Measurements from ENCODE around the gene SLC16A11. TPM values are rescaled to one million over a fixed set of nuclear protein-coding genes. Genes with fewer than 3 reads are reported as not detected.
"Not testable (repeated sequence)": the region's sequence is repeated elsewhere in the genome, so short reads cannot be mapped to it uniquely, and the experiment has no call there.

SLC16A11 gene, protein sequence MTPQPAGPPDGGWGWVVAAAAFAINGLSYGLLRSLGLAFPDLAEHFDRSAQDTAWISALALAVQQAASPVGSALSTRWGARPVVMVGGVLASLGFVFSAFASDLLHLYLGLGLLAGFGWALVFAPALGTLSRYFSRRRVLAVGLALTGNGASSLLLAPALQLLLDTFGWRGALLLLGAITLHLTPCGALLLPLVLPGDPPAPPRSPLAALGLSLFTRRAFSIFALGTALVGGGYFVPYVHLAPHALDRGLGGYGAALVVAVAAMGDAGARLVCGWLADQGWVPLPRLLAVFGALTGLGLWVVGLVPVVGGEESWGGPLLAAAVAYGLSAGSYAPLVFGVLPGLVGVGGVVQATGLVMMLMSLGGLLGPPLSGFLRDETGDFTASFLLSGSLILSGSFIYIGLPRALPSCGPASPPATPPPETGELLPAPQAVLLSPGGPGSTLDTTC
- polyA plus RNA-seq: 0.94 TPM
- long read RNA-seq, donor 1: 0 reads
- long read RNA-seq, donor 2: 0 reads
- long read RNA-seq, donor 3: 0 reads
- long read RNA-seq, donor 4: 0 reads
- long read RNA-seq, donor 5: 0 reads
- long read RNA-seq, donor 6: 0 reads
- long read RNA-seq, donor 7: 0 reads
- long read RNA-seq, donor 8: 0 reads
- long read RNA-seq, donor 9: 0 reads
- long read RNA-seq, donor 10: 0 reads
- long read RNA-seq, donor 11: 0 reads

DNA sequence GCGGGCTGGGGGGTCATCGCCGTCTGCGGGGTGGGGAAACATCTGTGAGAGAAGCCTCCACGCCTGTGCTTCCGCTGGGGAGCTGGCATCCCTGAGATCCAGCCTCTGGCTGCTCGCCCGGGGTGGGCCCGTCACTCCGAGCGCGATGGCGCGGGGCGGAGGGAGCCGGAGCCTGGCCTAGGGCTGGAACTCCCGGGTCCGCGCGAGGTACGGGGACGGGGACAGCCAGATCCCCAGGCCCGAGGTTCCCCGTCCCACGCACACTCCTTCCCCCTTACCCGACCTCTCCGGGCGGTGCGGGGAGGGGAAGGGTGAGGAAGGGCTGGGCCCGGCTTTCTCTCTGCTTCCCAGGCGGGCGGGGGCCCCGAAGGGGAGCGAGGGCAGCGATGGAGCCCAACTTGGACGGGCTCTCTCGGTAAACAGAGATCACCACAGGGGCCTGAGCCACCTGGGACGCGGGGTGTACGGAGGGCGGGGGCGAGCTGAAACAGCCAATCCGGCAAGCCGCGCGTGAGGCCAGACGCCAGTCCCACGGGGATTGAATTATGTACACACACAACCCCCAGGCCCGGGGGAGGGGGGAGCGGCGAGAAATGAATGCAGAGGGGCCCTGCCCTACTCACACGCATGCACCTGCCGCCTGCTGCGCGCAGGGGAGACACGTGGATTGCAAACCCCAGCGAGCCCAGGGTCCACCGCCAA lies at the start of gene SLC16A11:
Gene SLC16A11, minus strand, starts transcription at position 596 of the 702 bp plus-strand sequence. Its CDS starts 579 bp downstream, at position 17.
- H3K9me3 ChIP-seq (ENCODE audit: control insufficient read depth, low read depth, low read length): peaks cover 17% of the 10 kb centered on the region
- WGBS (ENCODE audit: insufficient coverage, low lambda C conversion rate): no CpG with 5 or more reads among the region's 58 CpGs
- peak within 1 kb of the TSS; percentile 17 for H3K4me3 ChIP-seq (ENCODE audit: low read length)
- peaks cover 44% of the 10 kb centered on the region for H3K4me1 ChIP-seq (ENCODE audit: control insufficient read depth, insufficient read depth, low read length)
- DNase-seq: peak in 1 of 2 donors; percentile 56
- H3K27me3 ChIP-seq (ENCODE audit: control insufficient read depth, insufficient read depth, low read length): peaks cover 43% of the 10 kb centered on the region
- H3K27ac ChIP-seq (ENCODE audit: low read length): no peak within 1 kb of the TSS
- no peaks in the 10 kb centered on the region for H3K36me3 ChIP-seq (ENCODE audit: control insufficient read depth, insufficient read depth, low read length)

DNA sequence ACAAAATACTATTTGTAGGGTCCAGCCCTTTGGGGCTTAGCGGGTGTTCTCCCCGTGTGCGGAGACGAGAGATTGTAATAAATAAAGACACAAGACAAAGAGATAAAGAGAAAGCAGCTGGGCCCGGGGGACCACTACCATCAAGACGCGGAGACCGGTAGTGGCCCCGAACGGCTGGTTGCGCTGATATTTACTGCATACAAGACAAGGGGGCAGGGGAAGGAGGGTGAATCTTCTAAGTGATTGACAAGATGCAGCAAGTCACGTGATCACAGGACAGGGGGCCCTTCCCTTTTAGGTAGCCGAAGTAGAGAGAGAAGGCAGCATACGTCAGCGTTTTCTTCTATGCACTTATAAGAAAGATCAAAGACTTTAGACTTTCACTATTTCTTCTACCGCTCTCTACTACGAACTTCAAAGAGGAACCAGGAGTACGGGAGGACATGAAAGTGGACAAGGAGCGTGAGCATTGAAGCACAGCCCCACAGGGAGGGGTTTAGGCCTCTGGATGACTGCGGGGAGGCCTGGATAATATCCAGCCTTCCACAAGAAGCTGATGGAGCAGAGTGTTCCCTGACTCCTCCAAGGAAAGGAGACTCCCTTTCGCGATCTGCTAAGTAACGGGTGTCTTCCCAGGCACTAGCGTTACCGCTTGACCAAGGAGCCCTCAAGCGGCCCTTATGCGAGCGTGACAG lies 47.6 kb upstream of the SLC16A11 start:
- not testable (repeated sequence) for H3K27ac ChIP-seq (ENCODE audit: low read length); H3K4me1 ChIP-seq (ENCODE audit: control insufficient read depth, insufficient read depth, low read length); H3K4me3 ChIP-seq (ENCODE audit: low read length); H3K36me3 ChIP-seq (ENCODE audit: control insufficient read depth, insufficient read depth, low read length); H3K9me3 ChIP-seq (ENCODE audit: control insufficient read depth, low read depth, low read length); H3K27me3 ChIP-seq (ENCODE audit: control insufficient read depth, insufficient read depth, low read length); DNase-seq
- 100% methylated on average over 2 of the region's 28 CpGs for WGBS (ENCODE audit: insufficient coverage, low lambda C conversion rate)

DNA sequence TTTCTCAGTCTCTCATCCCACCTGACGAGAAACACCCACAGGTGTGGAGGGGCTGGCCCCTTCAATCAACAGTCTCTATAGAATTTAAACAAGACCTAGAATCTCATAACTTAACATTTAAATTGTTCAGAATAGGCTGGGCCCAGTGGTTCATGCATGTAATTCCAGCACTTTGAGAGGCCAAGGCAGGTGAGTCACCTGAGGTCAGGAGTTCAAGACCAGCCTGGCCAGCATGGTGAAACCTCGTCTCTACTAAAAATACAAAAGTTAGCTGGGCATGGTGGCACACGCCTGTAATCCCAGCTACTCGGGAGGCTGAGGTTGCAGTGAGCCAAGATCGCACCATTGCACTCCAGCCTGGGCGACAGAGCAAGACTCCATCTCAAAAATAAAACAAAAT lies 45.7 kb upstream of the SLC16A11 start:
- WGBS (ENCODE audit: insufficient coverage, low lambda C conversion rate): no CpG with 5 or more reads among the region's 6 CpGs
- not testable (repeated sequence) for DNase-seq; H3K9me3 ChIP-seq (ENCODE audit: control insufficient read depth, low read depth, low read length); H3K4me1 ChIP-seq (ENCODE audit: control insufficient read depth, insufficient read depth, low read length); H3K27me3 ChIP-seq (ENCODE audit: control insufficient read depth, insufficient read depth, low read length); H3K36me3 ChIP-seq (ENCODE audit: control insufficient read depth, insufficient read depth, low read length); H3K27ac ChIP-seq (ENCODE audit: low read length); H3K4me3 ChIP-seq (ENCODE audit: low read length)

DNA sequence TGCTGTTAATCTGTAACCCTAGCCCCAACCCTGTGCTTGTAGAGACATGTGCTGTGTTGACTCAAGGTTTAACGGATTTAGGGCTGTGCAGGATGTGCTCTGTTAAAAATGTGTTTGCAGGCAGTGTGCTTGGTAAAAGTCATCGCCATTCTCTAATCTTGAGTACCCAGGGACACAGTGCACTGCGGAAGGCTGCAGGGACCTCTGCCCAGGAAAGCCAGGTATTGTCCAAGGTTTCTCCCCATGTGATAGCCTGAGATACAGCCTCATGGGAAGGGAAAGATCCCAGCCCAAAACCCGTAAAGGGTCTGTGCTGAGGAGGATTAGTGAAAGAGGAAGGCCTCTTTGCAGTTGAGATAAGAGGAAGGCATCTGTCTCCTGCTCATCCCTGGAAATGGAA lies 44.5 kb upstream of the SLC16A11 start:
- not testable (repeated sequence) for H3K4me3 ChIP-seq (ENCODE audit: low read length); H3K27ac ChIP-seq (ENCODE audit: low read length); H3K36me3 ChIP-seq (ENCODE audit: control insufficient read depth, insufficient read depth, low read length); H3K4me1 ChIP-seq (ENCODE audit: control insufficient read depth, insufficient read depth, low read length); DNase-seq; H3K9me3 ChIP-seq (ENCODE audit: control insufficient read depth, low read depth, low read length); H3K27me3 ChIP-seq (ENCODE audit: control insufficient read depth, insufficient read depth, low read length)
- 40% methylated on average over 1 of the region's 4 CpGs for WGBS (ENCODE audit: insufficient coverage, low lambda C conversion rate)

DNA sequence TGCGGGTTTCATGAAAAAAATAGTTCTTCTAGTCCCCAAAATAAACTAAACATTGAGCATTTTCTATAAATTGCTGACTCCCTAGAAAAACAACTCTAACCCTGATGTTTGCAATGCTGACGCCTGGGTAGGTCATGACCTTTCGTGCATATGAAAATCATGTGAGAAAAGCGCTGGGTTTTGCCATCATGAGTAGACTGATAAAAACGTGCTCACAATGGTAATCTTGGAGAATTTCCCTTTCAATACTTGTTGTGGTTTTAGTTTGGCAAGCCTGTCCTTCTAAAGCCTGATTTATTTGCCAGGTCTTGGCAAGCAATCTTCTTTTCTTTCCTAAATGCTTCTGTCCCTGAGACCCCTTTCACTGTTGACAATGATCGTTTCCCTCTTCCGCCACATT lies 40.2 kb upstream of the SLC16A11 start:
- Histone ChIP-seq H3K9me3 (ENCODE audit: control insufficient read depth, low read depth, low read length) (no peaks in the 10 kb centered on the region), H3K27me3 (ENCODE audit: control insufficient read depth, insufficient read depth, low read length) (peaks cover 5% of the 10 kb centered on the region), H3K4me1 (ENCODE audit: control insufficient read depth, insufficient read depth, low read length) (no peaks in the 10 kb centered on the region), H3K4me3 (ENCODE audit: low read length) (no peak overlapping the region), H3K36me3 (ENCODE audit: control insufficient read depth, insufficient read depth, low read length) (no peaks in the 10 kb centered on the region), H3K27ac (ENCODE audit: low read length) (no peak overlapping the region)
- DNase-seq: no peak
- WGBS (ENCODE audit: insufficient coverage, low lambda C conversion rate): 0% methylated on average over 1 of the region's 7 CpGs

DNA sequence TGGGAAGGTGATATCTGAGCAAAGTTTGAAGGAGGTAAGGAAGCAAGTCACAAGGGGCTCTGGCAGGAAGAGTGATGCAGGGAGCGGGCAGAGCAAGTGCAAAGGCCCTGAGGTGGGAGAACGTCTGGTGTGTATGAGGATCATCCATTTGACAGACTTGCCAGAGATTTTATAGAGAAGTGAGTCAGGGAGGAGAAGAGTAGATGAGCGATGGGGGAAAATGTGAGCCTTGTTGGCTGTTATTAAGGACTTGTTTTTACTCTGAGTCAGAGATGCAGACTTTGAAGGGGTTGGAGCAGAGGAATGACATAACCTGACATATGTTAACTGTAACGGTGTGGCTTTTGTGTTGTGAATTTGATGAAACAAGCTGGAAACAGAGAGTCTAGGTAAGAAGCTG lies 39.7 kb upstream of the SLC16A11 start:
- peaks cover 5% of the 10 kb centered on the region for H3K27me3 ChIP-seq (ENCODE audit: control insufficient read depth, insufficient read depth, low read length)
- no peaks in the 10 kb centered on the region for H3K9me3 ChIP-seq (ENCODE audit: control insufficient read depth, low read depth, low read length)
- DNase-seq: no peak
- WGBS (ENCODE audit: insufficient coverage, low lambda C conversion rate): no CpG with 5 or more reads among the region's 4 CpGs
- H3K4me1 ChIP-seq (ENCODE audit: control insufficient read depth, insufficient read depth, low read length): no peaks in the 10 kb centered on the region
- no peak overlapping the region for H3K27ac ChIP-seq (ENCODE audit: low read length)
- no peak overlapping the region for H3K4me3 ChIP-seq (ENCODE audit: low read length)
- no peaks in the 10 kb centered on the region for H3K36me3 ChIP-seq (ENCODE audit: control insufficient read depth, insufficient read depth, low read length)

DNA sequence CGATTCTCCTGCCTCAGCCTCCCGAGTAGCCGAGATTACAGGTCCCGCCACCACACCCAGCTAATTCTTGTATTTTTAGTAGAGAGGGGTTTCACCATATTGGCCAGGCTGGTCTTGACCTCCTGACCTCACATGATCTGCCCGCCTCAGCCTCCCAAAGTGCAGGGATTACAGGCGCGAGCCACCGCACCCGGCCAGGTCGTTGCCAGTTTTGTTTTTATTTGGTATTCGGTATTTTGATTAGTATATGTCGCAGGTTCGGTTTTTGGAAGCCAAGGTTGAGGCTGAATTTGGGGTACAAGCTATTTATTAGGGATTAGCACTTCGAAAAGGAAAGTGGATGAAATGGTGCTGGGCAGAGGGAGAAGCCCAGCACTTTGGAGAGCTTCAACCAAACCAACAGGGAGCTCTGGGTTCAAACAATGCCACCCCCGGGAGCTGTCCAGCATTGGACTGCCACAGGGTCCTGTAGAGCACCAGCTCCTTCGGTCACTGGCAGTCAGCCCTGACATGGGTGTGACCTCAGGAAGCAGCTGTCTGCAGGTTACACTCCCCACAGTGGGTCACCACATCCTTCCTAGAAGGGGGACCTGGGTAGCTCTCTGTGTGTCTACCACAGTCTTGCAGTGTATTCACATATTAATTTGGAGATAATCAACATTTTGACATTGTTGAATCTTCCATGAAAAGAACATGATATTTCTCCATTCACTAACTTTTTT lies 37.6 kb upstream of the SLC16A11 start:
- H3K36me3 ChIP-seq (ENCODE audit: control insufficient read depth, insufficient read depth, low read length): no peaks in the 10 kb centered on the region
- H3K27me3 ChIP-seq (ENCODE audit: control insufficient read depth, insufficient read depth, low read length): peaks cover 3% of the 10 kb centered on the region
- H3K27ac ChIP-seq (ENCODE audit: low read length): no peak overlapping the region
- no CpG with 5 or more reads among the region's 16 CpGs for WGBS (ENCODE audit: insufficient coverage, low lambda C conversion rate)
- H3K4me1 ChIP-seq (ENCODE audit: control insufficient read depth, insufficient read depth, low read length): no peaks in the 10 kb centered on the region
- H3K9me3 ChIP-seq (ENCODE audit: control insufficient read depth, low read depth, low read length): no peaks in the 10 kb centered on the region
- no peak for DNase-seq
- H3K4me3 ChIP-seq (ENCODE audit: low read length): no peak overlapping the region

DNA sequence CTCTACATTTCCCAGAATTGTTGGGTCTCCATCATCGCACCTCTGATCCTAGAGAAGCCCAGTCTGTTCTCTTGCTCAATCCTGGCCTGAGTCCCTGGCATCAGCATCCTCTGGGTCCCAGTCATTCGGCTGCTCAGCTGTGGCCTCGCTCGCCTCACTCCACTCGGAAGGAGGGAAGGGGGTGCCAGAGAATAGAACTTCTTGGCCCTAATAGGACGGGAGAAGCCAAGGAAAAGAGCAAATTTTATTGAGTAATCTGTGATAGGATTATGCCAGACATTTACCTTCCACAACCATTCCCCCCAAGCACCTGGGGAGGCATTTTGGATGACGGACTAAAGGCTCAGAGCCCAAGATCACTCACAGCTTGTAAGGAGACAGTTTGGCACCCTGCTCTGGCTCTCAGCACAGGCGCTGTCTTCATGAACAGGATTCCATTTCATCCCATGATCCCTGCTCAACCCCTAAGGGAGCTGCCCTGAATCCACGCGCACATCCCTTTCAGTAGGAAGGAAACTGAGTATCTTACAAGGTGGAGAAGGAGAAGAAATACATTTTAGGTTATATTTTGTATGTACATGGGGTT lies 36.7 kb upstream of the SLC16A11 start:
- Histone ChIP-seq H3K27me3 (ENCODE audit: control insufficient read depth, insufficient read depth, low read length) (peaks cover 3% of the 10 kb centered on the region), H3K36me3 (ENCODE audit: control insufficient read depth, insufficient read depth, low read length) (no peaks in the 10 kb centered on the region), H3K4me3 (ENCODE audit: low read length) (no peak overlapping the region), H3K4me1 (ENCODE audit: control insufficient read depth, insufficient read depth, low read length) (no peaks in the 10 kb centered on the region), H3K9me3 (ENCODE audit: control insufficient read depth, low read depth, low read length) (no peaks in the 10 kb centered on the region), H3K27ac (ENCODE audit: low read length) (no peak overlapping the region)
- DNase-seq: no peak
- no CpG with 5 or more reads among the region's 10 CpGs for WGBS (ENCODE audit: insufficient coverage, low lambda C conversion rate)

DNA sequence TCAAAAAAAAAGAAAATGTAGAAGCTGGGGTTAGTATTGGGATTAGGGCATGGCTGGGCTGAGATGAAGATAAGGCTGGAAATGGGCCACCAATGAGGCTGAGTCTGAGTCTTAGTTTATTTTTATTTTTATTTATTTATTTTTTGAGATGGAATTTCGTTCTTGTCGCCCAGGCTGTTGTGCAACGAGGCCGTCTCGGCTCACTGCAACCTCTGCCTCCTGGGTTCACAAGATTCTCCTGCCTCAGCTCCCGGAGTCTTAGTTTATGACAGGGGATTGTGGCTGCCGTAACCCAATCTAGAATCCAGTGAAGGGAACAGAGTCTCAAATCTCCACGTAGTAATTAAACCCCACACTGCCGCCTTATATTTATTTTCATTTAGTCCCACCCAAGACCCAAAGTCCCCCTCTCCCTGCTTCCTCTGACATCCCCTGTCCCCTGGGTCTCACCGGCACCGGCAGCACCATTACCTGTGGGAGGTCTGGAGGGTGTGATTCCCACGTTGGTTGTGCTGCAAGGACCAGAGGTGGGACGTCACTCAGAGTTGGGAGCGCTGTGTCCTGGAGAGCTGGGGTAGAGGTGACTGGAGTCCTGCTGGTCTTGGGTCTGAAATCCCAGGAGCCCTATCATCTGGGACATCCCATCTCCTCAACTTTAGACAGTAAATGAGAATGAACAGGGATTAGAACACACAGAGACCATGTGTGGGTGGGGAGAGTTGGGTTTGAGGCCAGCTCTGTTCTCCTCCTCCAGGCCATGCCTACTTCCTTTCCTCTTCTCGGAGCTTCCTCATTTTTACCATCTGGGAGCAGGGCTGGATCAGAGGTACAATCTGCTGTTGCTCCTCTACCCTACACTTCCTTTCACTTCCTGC lies 35.9 kb upstream of the SLC16A11 start, which contains the start of gene CLEC10A:
Gene CLEC10A, minus strand, starts transcription at position 671 of the 875 bp plus-strand sequence. CDS start 1,439 bp downstream, outside the sequence.
- H3K27ac ChIP-seq (ENCODE audit: low read length): no peak within 1 kb of the TSS
- H3K27me3 ChIP-seq (ENCODE audit: control insufficient read depth, insufficient read depth, low read length): peaks cover 3% of the 10 kb centered on the region
- H3K4me3 ChIP-seq (ENCODE audit: low read length): no peak within 1 kb of the TSS
- no peaks in the 10 kb centered on the region for H3K36me3 ChIP-seq (ENCODE audit: control insufficient read depth, insufficient read depth, low read length)
- H3K4me1 ChIP-seq (ENCODE audit: control insufficient read depth, insufficient read depth, low read length): no peaks in the 10 kb centered on the region
- no peak for DNase-seq
- no peaks in the 10 kb centered on the region for H3K9me3 ChIP-seq (ENCODE audit: control insufficient read depth, low read depth, low read length)
- WGBS (ENCODE audit: insufficient coverage, low lambda C conversion rate): no CpG with 5 or more reads among the region's 15 CpGs
